WTC11 (cell line): ENCODE data around the gene DNAH17. TPM values are rescaled to one million over a fixed set of nuclear protein-coding genes. Genes with fewer than 3 reads are reported as not detected.
A peak's percentile ranks its signal among the peaks of the same experiment; 100 is the strongest.

Source experiments
- ATAC-seq: fragments of 200-7000 bp; cut with Tn5 transposase; 2 replicates; pipeline ENCODE4 v1.10.0; 2021; ENCODE audit warnings: mild to moderate bottlenecking, moderate library complexity
- CTCF ChIA-PET: fragments of 300-600 bp; sonication (Branson Sonifier 250); formaldehyde crosslinking; loops from one replicate; lab custom pipeline; 2021; ENCODE audit warnings: antibody characterized with exemption; lab: Charles Lee
- POLR2A ChIA-PET: fragments of 350-600 bp; sonication (Branson Sonifier 250); formaldehyde crosslinking; loops from one replicate; lab custom pipeline; 2021; ENCODE audit warnings: antibody characterized with exemption; lab: Charles Lee
- DNase-seq: peaks from one replicate; pipeline ENCODE4 v3.0.0; 2021; ENCODE audit warnings: low spot score
- H3K27ac Mint-ChIP-seq: 2 replicates; pipeline ENCODE4 v1.8.0; 2021; ENCODE audit warnings: mixed read lengths
- H3K27me3 Mint-ChIP-seq: 2 replicates; pipeline ENCODE4 v1.8.0; 2021; ENCODE audit warnings: low read depth, mild to moderate bottlenecking, moderate library complexity, mixed read lengths
- H3K36me3 Mint-ChIP-seq: 2 replicates; pipeline ENCODE4 v1.8.0; 2021; ENCODE audit warnings: mixed read lengths
- H3K4me1 Mint-ChIP-seq: 2 replicates; pipeline ENCODE4 v1.8.0; 2022; ENCODE audit warnings: mixed read lengths
- H3K4me3 Mint-ChIP-seq: 2 replicates; pipeline ENCODE4 v1.8.0; 2021; ENCODE audit warnings: mild to moderate bottlenecking, moderate library complexity, mixed read lengths
- H3K9me3 Mint-ChIP-seq: 2 replicates; pipeline ENCODE4 v1.8.0; 2021; ENCODE audit warnings: mixed read lengths
- CREM ChIP-seq: sonication (generic); formaldehyde crosslinking; IDR thresholded peaks from 2 replicates; pipeline ENCODE4 v1.8.1; 2022; ENCODE audit warnings: mild to moderate bottlenecking, missing genetic modification reagents, moderate library complexity
- FOXK1 ChIP-seq: sonication (generic); formaldehyde crosslinking; IDR thresholded peaks from 2 replicates; pipeline ENCODE4 v1.8.0; 2022; ENCODE audit warnings: mild to moderate bottlenecking, moderate library complexity, missing genetic modification reagents
- FOXP1 ChIP-seq: sonication (generic); formaldehyde crosslinking; IDR thresholded peaks from 2 replicates; pipeline ENCODE4 v1.8.0; 2022; ENCODE audit warnings: missing genetic modification reagents, mild to moderate bottlenecking, moderate library complexity, borderline replicate concordance
- GRHL2 ChIP-seq: fragments of 250-450 bp; sonication (Bioruptor Pico); IDR thresholded peaks from 2 replicates; pipeline ENCODE4 v1.8.0; 2022; ENCODE audit warnings: mild to moderate bottlenecking, moderate library complexity; ENCODE audit not compliant: insufficient replicate concordance, severe bottlenecking
- MYBL2 ChIP-seq: sonication (generic); formaldehyde crosslinking; IDR thresholded peaks from 2 replicates; pipeline ENCODE4 v1.8.1; 2023; ENCODE audit warnings: mild to moderate bottlenecking, moderate library complexity, missing genetic modification reagents
- NFYB ChIP-seq: sonication (generic); formaldehyde crosslinking; conservative IDR thresholded peaks from 2 replicates; pipeline ENCODE4 v1.8.0; 2022; ENCODE audit warnings: low read depth, missing genetic modification reagents
- SP1 ChIP-seq: sonication (generic); formaldehyde crosslinking; conservative IDR thresholded peaks from 2 replicates; pipeline ENCODE4 v1.8.1; 2022; ENCODE audit warnings: missing genetic modification reagents
- ZBTB21 ChIP-seq: sonication (generic); formaldehyde crosslinking; IDR thresholded peaks from 2 replicates; pipeline ENCODE4 v1.8.1; 2023; ENCODE audit warnings: mild to moderate bottlenecking, missing genetic modification reagents, borderline replicate concordance
- ZNF121 ChIP-seq: sonication (generic); formaldehyde crosslinking; IDR thresholded peaks from 2 replicates; pipeline ENCODE4 v1.8.0; 2023; ENCODE audit warnings: missing genetic modification reagents
- ZNF232 ChIP-seq: sonication (generic); formaldehyde crosslinking; IDR thresholded peaks from 2 replicates; pipeline ENCODE4 v1.8.0; 2022; ENCODE audit warnings: mild to moderate bottlenecking, missing genetic modification reagents
- ZNF263 ChIP-seq: sonication (generic); formaldehyde crosslinking; IDR thresholded peaks from 2 replicates; pipeline ENCODE4 v1.8.1; 2022; ENCODE audit warnings: low read depth, mild to moderate bottlenecking, moderate library complexity, missing genetic modification reagents
- ZNF416 ChIP-seq: fragments of 250-450 bp; sonication (Bioruptor Pico); IDR thresholded peaks from 2 replicates; pipeline ENCODE4 v1.9.0; 2021; ENCODE audit warnings: mild to moderate bottlenecking, inconsistent platforms
- ZNF423 ChIP-seq: fragments of 250-450 bp; sonication (Bioruptor Pico); IDR thresholded peaks from 2 replicates; pipeline ENCODE4 v2.1.2; 2022; ENCODE audit warnings: mild to moderate bottlenecking, moderate library complexity
- total RNA-seq: library from RNA; stranded (reverse); gene quantifications from 3 replicates; pipeline ENCODE4 v1.2.3, GENCODE V29; 2021
- TF ChIP-seq, protein P1 (sequence below): fragments of 250-450 bp; sonication (Bioruptor Pico); IDR thresholded peaks from 2 replicates; pipeline ENCODE4 v1.9.0; 2021; ENCODE audit warnings: mild to moderate bottlenecking, borderline replicate concordance
- TF ChIP-seq, protein P2 (sequence below): sonication (generic); formaldehyde crosslinking; IDR thresholded peaks from 2 replicates; pipeline ENCODE4 v1.8.1; 2023; ENCODE audit warnings: mild to moderate bottlenecking, moderate library complexity, missing genetic modification reagents
- TF ChIP-seq, protein P3 (sequence below): sonication (generic); formaldehyde crosslinking; IDR thresholded peaks from 2 replicates; pipeline ENCODE4 v1.8.0; 2022; ENCODE audit warnings: mild to moderate bottlenecking, missing genetic modification reagents

The DNAH17 gene
- total RNA-seq, 1 experiment from 2014 or later: 0.87 TPM

DNA sequence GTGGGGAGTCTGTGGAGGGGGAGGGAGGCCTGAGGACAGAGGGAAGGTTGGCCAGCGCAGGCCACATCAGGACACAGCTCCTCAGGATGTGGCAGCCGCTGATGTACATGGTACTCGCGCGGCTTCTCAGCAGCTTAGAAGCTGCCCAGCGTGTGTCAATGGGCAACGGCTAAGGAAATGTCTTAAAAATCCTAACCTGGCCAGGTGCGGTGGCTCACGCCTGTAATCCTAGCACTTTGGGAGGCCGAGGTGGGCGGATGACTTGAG, 145.6 kb downstream of the DNAH17 start:
- DNase-seq (no peak), ATAC-seq (peak; percentile 4)
- peaks cover 34% of the 10 kb centered on the region for H3K4me1 Mint-ChIP-seq
- TF ChIP-seq ZNF416 (CRISPR knock-in tag) (no peak), SP1 (no peak)
- TF ChIP-seq, all 79 proteins: peak for 0
- Mint-ChIP-seq H3K4me3 (no peak overlapping the region), H3K36me3 (peaks cover 17% of the 10 kb centered on the region; the same call in 1 of the 2 replicates), H3K27ac (peak overlapping the region; percentile 79; the same call in 1 of the 2 replicates), H3K27me3 (no peaks in the 10 kb centered on the region), H3K9me3 (no peaks in the 10 kb centered on the region)
- ChIA-PET CTCF (interaction anchor here (1.6 kb wide), 1 partner anchor 9 kb away, joined by 13 read pairs; no protein-coding TSS in a partner anchor), POLR2A (no interaction called here)

DNA sequence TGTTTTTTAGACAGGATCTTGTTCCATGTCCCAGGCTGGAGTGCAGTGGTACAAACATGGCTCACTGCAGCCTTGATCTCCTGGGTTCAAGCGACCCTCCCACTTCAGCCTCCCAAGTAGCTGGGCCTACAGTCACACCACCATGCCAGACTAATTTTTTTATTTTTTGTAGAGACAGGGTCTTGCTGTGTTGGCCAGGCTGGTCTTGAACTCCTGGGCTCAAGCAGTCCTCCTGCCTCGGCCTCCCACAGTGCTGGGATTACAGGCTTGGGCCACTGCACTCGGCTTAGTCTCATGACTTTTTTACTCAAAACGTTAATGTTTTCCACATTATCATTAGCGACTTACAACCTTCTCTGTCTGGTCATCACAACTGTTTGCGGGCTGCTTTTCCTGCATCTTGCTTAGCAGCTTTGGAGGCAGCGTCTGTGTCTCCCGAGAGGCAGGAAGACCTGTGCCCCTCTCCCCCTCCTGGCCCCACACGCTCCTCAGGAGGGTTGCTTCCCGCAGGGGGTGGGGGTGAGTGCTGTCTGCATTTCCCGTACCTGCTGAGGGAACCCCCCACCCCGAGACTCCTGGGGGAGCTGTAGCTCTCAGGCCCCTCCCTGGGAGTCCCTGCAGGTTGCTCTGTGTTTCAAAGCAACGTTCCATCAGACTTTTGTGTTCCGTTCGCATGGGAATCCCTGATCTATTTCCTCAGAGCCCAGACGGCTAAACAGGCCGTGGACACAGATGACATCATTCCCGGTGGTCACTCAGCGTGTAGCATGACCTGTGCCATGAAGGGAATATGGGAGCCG, 146.1 kb downstream of the DNAH17 start:
- DNase-seq (no peak), ATAC-seq (peak; percentile 20)
- Mint-ChIP-seq H3K4me1 (peaks cover 34% of the 10 kb centered on the region), H3K9me3 (no peaks in the 10 kb centered on the region), H3K27ac (peak overlapping the region; percentile 79), H3K36me3 (peaks cover 18% of the 10 kb centered on the region; the same call in 1 of the 2 replicates), H3K27me3 (no peaks in the 10 kb centered on the region), H3K4me3 (no peak overlapping the region)
- TF ChIP-seq MYBL2 (CRISPR knock-in tag): peak; percentile 30; the same call in 1 of the 2 replicates
- TF ChIP-seq ZNF423: peak; percentile 85
- no peak for TF ChIP-seq CREM
- TF ChIP-seq NFYB (CRISPR knock-in tag): no peak
- 0 out of 2 replicates have a peak, but pooled peaks have one; percentile 42 for TF ChIP-seq ZBTB21 (CRISPR knock-in tag)
- no peak for TF ChIP-seq FOXK1 (CRISPR knock-in tag)
- peak; percentile 97 for TF ChIP-seq ZNF121
- POLR2A ChIA-PET: interaction anchor here (0.6 kb wide), 1 partner anchor 53 kb away, joined by 6 read pairs; no protein-coding TSS in a partner anchor
- CTCF ChIA-PET: interaction anchor here (1.6 kb wide), 1 partner anchor 9 kb away, joined by 13 read pairs; no protein-coding TSS in a partner anchor

DNA sequence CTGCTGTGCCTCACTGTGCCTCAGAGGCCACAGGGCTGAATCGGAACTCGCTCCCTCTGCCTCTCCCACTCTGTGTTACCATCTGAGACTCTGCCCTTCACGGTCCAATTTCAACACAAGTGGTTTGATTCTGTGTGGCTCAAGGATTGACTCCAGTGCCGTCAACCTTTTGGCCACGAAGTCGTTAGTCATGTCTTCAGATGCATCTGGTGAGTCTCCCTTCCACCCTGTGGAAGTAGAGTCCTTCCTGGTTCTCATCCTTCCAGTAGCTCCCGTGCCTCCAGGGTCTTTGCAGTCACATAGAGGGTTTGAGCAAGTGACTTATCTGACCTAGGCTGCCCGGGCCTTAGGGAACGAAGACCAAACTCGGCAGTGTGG, 147.6 kb downstream of the DNAH17 start:
- peaks cover 25% of the 10 kb centered on the region for H3K36me3 Mint-ChIP-seq
- no peaks in the 10 kb centered on the region for H3K27me3 Mint-ChIP-seq
- H3K9me3 Mint-ChIP-seq: no peaks in the 10 kb centered on the region
- POLR2A ChIA-PET: no interaction called here
- H3K4me1 Mint-ChIP-seq: peaks cover 26% of the 10 kb centered on the region
- DNase-seq (no peak), ATAC-seq (no peak)
- 0 out of 2 replicates have a peak overlapping the region, but pooled peaks have one; percentile 58 for H3K27ac Mint-ChIP-seq
- TF ChIP-seq GRHL2 (CRISPR knock-in tag) (no peak), FOXP1 (no peak), ZNF263 (CRISPR knock-in tag) (no peak), ZNF232 (CRISPR knock-in tag) (no peak), MYBL2 (CRISPR knock-in tag) (no peak), NFYB (CRISPR knock-in tag) (no peak)
- TF ChIP-seq, protein P1, sequence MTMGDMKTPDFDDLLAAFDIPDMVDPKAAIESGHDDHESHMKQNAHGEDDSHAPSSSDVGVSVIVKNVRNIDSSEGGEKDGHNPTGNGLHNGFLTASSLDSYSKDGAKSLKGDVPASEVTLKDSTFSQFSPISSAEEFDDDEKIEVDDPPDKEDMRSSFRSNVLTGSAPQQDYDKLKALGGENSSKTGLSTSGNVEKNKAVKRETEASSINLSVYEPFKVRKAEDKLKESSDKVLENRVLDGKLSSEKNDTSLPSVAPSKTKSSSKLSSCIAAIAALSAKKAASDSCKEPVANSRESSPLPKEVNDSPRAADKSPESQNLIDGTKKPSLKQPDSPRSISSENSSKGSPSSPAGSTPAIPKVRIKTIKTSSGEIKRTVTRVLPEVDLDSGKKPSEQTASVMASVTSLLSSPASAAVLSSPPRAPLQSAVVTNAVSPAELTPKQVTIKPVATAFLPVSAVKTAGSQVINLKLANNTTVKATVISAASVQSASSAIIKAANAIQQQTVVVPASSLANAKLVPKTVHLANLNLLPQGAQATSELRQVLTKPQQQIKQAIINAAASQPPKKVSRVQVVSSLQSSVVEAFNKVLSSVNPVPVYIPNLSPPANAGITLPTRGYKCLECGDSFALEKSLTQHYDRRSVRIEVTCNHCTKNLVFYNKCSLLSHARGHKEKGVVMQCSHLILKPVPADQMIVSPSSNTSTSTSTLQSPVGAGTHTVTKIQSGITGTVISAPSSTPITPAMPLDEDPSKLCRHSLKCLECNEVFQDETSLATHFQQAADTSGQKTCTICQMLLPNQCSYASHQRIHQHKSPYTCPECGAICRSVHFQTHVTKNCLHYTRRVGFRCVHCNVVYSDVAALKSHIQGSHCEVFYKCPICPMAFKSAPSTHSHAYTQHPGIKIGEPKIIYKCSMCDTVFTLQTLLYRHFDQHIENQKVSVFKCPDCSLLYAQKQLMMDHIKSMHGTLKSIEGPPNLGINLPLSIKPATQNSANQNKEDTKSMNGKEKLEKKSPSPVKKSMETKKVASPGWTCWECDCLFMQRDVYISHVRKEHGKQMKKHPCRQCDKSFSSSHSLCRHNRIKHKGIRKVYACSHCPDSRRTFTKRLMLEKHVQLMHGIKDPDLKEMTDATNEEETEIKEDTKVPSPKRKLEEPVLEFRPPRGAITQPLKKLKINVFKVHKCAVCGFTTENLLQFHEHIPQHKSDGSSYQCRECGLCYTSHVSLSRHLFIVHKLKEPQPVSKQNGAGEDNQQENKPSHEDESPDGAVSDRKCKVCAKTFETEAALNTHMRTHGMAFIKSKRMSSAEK: no peak
- TF ChIP-seq, protein P2, sequence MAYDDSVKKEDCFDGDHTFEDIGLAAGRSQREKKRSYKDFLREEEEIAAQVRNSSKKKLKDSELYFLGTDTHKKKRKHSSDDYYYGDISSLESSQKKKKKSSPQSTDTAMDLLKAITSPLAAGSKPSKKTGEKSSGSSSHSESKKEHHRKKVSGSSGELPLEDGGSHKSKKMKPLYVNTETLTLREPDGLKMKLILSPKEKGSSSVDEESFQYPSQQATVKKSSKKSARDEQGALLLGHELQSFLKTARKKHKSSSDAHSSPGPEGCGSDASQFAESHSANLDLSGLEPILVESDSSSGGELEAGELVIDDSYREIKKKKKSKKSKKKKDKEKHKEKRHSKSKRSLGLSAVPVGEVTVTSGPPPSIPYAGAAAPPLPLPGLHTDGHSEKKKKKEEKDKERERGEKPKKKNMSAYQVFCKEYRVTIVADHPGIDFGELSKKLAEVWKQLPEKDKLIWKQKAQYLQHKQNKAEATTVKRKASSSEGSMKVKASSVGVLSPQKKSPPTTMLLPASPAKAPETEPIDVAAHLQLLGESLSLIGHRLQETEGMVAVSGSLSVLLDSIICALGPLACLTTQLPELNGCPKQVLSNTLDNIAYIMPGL (CRISPR knock-in tag): no peak
- TF ChIP-seq, protein P3, sequence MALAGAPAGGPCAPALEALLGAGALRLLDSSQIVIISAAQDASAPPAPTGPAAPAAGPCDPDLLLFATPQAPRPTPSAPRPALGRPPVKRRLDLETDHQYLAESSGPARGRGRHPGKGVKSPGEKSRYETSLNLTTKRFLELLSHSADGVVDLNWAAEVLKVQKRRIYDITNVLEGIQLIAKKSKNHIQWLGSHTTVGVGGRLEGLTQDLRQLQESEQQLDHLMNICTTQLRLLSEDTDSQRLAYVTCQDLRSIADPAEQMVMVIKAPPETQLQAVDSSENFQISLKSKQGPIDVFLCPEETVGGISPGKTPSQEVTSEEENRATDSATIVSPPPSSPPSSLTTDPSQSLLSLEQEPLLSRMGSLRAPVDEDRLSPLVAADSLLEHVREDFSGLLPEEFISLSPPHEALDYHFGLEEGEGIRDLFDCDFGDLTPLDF (CRISPR knock-in tag): no peak
- no peak overlapping the region for H3K4me3 Mint-ChIP-seq
- CTCF ChIA-PET: no interaction called here
